NT2/D1 (cell line): ENCODE measurements around the gene CACNA1I.

Source experiments
- DNase-seq: peaks from one replicate; pipeline ENCODE4 v3.0.0-alpha.2; 2011; ENCODE audit warnings: low read depth, low spot score
- H3K27me3 ChIP-seq: 2 replicates; pipeline ENCODE4 v1.6.0; 2011; ENCODE audit warnings: mild to moderate bottlenecking; ENCODE audit not compliant: insufficient read length, insufficient read depth
- H3K36me3 ChIP-seq: 2 replicates; pipeline ENCODE4 v1.6.1; 2011; ENCODE audit warnings: mild to moderate bottlenecking, low read length, mixed read lengths; ENCODE audit not compliant: insufficient read depth, insufficient read length
- H3K4me1 ChIP-seq: 2 replicates; pipeline ENCODE4 v1.5.1; 2011; ENCODE audit not compliant: insufficient read depth, insufficient read length
- H3K4me3 ChIP-seq: 2 replicates; pipeline ENCODE4 v1.5.1; 2011; ENCODE audit warnings: low read depth; ENCODE audit not compliant: insufficient read length
- H3K9ac ChIP-seq: 2 replicates; pipeline ENCODE4 v1.6.0; 2011; ENCODE audit warnings: low read depth; ENCODE audit not compliant: insufficient read length
- H3K9me3 ChIP-seq: 2 replicates; pipeline ENCODE4 v1.5.1; 2011; ENCODE audit warnings: mild to moderate bottlenecking, low read length; ENCODE audit not compliant: insufficient read depth
- SUZ12 ChIP-seq: IDR thresholded peaks from 2 replicates; pipeline ENCODE4 v1.6.1; 2011; ENCODE audit not compliant: insufficient read length, insufficient read depth; ENCODE audit errors: extremely low read depth
- YY1 ChIP-seq: IDR thresholded peaks from 2 replicates; pipeline ENCODE4 v1.6.1; 2011; ENCODE audit not compliant: insufficient read length, insufficient read depth
- ZNF274 ChIP-seq: IDR thresholded peaks from 2 replicates; pipeline ENCODE4 v1.6.1; 2011; ENCODE audit warnings: mild to moderate bottlenecking, low read depth, low read length

Gene CACNA1I

GRCh38 chr22:39681038-39681861 lies 110.7 kb downstream of the CACNA1I start:
- Histone ChIP-seq H3K9me3 (no peaks in the 10 kb centered on the region), H3K27me3 (no peaks in the 10 kb centered on the region), H3K4me3 (no peak overlapping the region), H3K9ac (no peak overlapping the region), H3K4me1 (peaks cover 7% of the 10 kb centered on the region), H3K36me3 (no peaks in the 10 kb centered on the region)
- TF ChIP-seq SUZ12 (no peak), YY1 (no peak), ZNF274 (no peak)
- DNase-seq, result no peak

- Histone ChIP-seq H3K36me3 (no peaks in the 10 kb centered on the region), H3K4me3 (no peak overlapping the region), H3K27me3 (no peaks in the 10 kb centered on the region), H3K9ac (no peak overlapping the region), H3K9me3 (no peaks in the 10 kb centered on the region), H3K4me1 (peaks cover 6% of the 10 kb centered on the region)
- TF ChIP-seq ZNF274, result no peak
- TF ChIP-seq SUZ12, result no peak
- TF ChIP-seq YY1, result no peak
- DNase-seq, result no peak
Measured at GRCh38 chr22:39682994-39683393, 112.4 kb downstream of the CACNA1I start.

- Histone ChIP-seq H3K36me3 (no peaks in the 10 kb centered on the region), H3K4me3 (no peak overlapping the region), H3K9ac (no peak overlapping the region), H3K4me1 (peaks cover 3% of the 10 kb centered on the region), H3K9me3 (no peaks in the 10 kb centered on the region), H3K27me3 (no peaks in the 10 kb centered on the region)
- no peak for DNase-seq
- no peak for TF ChIP-seq SUZ12
- TF ChIP-seq YY1, result no peak
- TF ChIP-seq ZNF274, result no peak
Measured at GRCh38 chr22:39683639-39684038, 113.1 kb downstream of the CACNA1I start.

- H3K36me3 ChIP-seq, result no peaks in the 10 kb centered on the region
- no peaks in the 10 kb centered on the region for H3K9me3 ChIP-seq
- DNase-seq, result no peak
- H3K9ac ChIP-seq, result no peak overlapping the region
- no peaks in the 10 kb centered on the region for H3K27me3 ChIP-seq
- TF ChIP-seq YY1 (no peak), ZNF274 (no peak), SUZ12 (no peak)
- no peak overlapping the region for H3K4me3 ChIP-seq
- H3K4me1 ChIP-seq, result no peaks in the 10 kb centered on the region
Measured at GRCh38 chr22:39684702-39685281, 114.2 kb downstream of the CACNA1I start.

GRCh38 chr22:39685336-39686177 lies 115.0 kb downstream of the CACNA1I start:
- no peaks in the 10 kb centered on the region for H3K27me3 ChIP-seq
- H3K9me3 ChIP-seq, result no peaks in the 10 kb centered on the region
- H3K4me1 ChIP-seq, result no peaks in the 10 kb centered on the region
- H3K9ac ChIP-seq, result no peak overlapping the region
- H3K4me3 ChIP-seq, result no peak overlapping the region
- H3K36me3 ChIP-seq, result no peaks in the 10 kb centered on the region
- DNase-seq, result no peak
- TF ChIP-seq ZNF274 (no peak), YY1 (no peak), SUZ12 (no peak)

- TF ChIP-seq YY1 (no peak), SUZ12 (no peak), ZNF274 (no peak)
- Histone ChIP-seq H3K27me3 (no peaks in the 10 kb centered on the region), H3K9me3 (no peaks in the 10 kb centered on the region), H3K4me1 (no peaks in the 10 kb centered on the region), H3K4me3 (no peak overlapping the region), H3K9ac (no peak overlapping the region), H3K36me3 (no peaks in the 10 kb centered on the region)
- DNase-seq, result no peak
Measured at GRCh38 chr22:39686178-39686620, 115.6 kb downstream of the CACNA1I start.
